ENCODE results near the gene USP20.

USP20 gene

GRCh38 chr9:129919841-129920240 lies 84.6 kb downstream of the USP20 start:
- no peak for DNase-seq (ENCODE audit: low read depth in 3 of 3)

- DNase-seq (ENCODE audit: low read depth in 3 of 3): no peak
Measured at GRCh38 chr9:129921905-129922304, 86.6 kb downstream of the USP20 start.

DNA sequence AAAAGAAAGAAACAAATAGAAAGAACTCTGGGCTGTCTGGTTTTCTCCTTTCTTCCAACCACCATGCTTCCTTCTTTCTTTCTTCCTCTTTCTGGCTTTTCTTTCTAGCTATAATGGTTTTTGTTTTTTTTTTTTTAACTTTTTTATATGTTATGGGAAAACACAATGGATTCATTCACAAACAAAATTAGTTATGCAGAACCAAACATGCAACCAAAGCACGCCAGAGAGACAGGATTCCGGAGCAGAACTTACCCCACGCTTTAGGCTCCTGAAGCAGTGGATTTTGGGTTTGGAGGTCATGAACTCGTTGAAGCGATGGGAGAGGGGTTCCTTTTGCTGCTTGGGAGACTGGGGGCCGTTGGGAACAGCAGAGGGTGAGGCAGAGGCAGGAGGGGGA lies 88.3 kb downstream of the USP20 start:
- no peak for DNase-seq (ENCODE audit: low read depth in 3 of 3)

DNA sequence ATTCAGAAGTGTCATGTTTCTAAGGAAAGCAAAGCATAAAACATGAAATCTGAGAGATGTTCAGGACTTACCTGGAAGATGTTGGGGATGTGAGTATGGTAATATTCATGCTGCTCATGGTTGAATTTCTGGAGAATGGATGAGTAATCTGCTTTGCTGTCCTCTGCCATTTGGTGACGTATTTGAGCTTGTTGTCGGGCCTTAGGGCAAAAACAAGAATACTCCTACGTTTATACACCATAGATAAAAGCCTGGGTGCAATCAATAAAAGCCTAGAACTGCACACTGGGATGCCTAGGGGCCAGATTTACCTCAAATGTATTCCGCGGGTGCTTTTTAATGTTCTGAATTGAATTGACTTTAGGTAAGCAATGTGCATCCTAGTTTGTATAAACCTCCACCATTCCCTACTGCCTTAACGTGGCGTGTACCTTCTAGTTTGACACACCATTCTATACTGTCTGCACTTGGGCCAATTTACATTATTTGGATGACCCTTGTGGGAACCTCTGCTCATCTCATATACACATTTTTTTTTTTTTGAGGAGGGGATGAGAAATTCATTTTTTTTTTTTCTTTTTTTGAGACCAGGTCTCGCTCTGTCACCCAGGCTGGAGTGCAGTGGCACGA lies 94.4 kb downstream of the USP20 start:
- DNase-seq (ENCODE audit: low read depth in 3 of 3): no peak

DNA sequence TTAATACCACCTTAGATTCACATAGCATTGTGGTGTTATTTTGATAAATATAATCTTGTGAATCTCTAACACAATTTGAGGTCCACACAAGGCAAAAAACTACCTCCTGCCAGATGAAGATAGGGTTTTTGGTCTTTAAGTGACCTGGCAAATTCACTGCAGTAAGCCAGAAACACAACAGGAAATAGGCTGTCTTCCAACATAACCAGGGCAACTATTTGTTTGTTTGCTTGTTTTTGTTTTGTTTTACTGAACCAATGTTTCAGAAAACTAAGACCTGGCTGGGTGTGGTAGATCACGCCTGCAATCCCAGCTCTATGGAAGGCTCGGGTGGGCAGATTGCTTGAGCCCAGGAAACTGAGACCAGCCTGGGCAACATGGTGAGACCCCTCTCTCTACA lies 95.5 kb downstream of the USP20 start:
- no peak for DNase-seq (ENCODE audit: low read depth in 3 of 3)
